Testis (tissue), 2 donors: ENCODE measurements around the gene LRWD1.
"Not testable (repeated sequence)": the region's sequence is repeated elsewhere in the genome, so short reads cannot be mapped to it uniquely, and the experiment has no call there.

Experiments used
- POLR2A ChIP-seq: fragments of 450-650 bp; IDR thresholded peaks from one replicate; pipeline ENCODE4 v1.6.1; 2017; ENCODE audit warnings: antibody characterized with exemption, mild to moderate bottlenecking, moderate library complexity
- TF ChIP-seq, protein P1 (sequence below), 3 experiments: fragments of 450-650 bp in 2 of 3; fragments of 200-600 bp in 1 of 3; sonication (generic) in 1 of 3; IDR thresholded peaks; one replicate each; pipeline ENCODE4 v1.5.1; 2016 to 2019; ENCODE audit warnings: antibody characterized with exemption in 3 of 3, mild to moderate bottlenecking in 2 of 3, moderate library complexity in 1 of 3

DNA sequence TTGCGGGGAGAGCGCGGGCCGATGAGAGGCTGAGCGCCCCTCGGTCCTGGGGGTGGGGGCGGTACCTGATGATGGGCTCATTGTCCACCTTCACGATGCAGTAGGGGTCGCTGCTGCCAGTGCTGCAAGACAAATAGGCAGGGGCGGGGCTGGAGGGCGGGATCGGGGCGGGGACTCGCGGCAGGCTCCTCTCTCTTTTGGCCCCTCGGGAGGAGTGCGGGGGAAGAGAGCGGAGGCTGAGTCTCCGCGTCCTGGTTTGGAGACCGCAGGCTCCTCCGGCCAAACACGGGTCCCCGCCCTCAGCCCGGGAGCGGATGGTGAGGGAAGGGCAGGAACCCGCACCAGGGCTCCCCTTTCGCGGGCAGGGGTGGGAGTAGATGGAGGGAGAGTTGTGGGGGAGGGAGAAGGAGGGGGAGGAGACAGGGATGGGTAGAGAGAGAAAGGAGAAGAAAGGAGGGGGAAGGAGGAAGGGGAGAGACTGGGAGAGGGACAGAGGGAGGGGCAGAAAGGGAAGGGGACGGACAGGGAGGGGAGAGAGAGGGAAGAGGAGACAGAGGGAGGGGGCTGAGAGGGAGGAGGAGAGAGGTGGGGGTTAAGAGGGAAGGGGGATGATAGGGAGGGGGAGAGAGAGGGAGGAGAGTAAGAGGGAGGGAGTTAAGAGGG is 47.2 kb downstream of the LRWD1 start:
- TF ChIP-seq, protein P1, sequence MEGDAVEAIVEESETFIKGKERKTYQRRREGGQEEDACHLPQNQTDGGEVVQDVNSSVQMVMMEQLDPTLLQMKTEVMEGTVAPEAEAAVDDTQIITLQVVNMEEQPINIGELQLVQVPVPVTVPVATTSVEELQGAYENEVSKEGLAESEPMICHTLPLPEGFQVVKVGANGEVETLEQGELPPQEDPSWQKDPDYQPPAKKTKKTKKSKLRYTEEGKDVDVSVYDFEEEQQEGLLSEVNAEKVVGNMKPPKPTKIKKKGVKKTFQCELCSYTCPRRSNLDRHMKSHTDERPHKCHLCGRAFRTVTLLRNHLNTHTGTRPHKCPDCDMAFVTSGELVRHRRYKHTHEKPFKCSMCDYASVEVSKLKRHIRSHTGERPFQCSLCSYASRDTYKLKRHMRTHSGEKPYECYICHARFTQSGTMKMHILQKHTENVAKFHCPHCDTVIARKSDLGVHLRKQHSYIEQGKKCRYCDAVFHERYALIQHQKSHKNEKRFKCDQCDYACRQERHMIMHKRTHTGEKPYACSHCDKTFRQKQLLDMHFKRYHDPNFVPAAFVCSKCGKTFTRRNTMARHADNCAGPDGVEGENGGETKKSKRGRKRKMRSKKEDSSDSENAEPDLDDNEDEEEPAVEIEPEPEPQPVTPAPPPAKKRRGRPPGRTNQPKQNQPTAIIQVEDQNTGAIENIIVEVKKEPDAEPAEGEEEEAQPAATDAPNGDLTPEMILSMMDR (IDR thresholded peaks at IDR 0.05), result not testable (repeated sequence)
- TF ChIP-seq POLR2A, result not testable (repeated sequence)
